Lower lobe of right lung (tissue), 2 donors: Measurements from ENCODE around the gene MAN2A2. TPM values are rescaled to one million over a fixed set of nuclear protein-coding genes. Genes with fewer than 3 reads are reported as not detected.

Experiments used
- ATAC-seq, 2 donors: fragments of 200-7000 bp; cut with Tn5 transposase; one replicate each; pipeline ENCODE4 v1.9.1; 2020 to 2022; ENCODE audit warnings: mild to moderate bottlenecking in 2 of 2, moderate library complexity in 2 of 2
- DNase-seq: peaks from one replicate; pipeline ENCODE4 v3.0.0-alpha.2; 2020
- H3K27ac ChIP-seq: fragments of 200-600 bp; one replicate; pipeline ENCODE4 v1.8.0; 2022
- H3K27me3 ChIP-seq: fragments of 200-600 bp; one replicate; pipeline ENCODE4 v1.8.0; 2022; ENCODE audit warnings: low read depth
- H3K36me3 ChIP-seq: fragments of 200-600 bp; one replicate; pipeline ENCODE4 v1.8.0; 2022; ENCODE audit warnings: mild to moderate bottlenecking
- H3K4me1 ChIP-seq: fragments of 200-600 bp; one replicate; pipeline ENCODE4 v1.8.0; 2022
- H3K4me3 ChIP-seq: fragments of 200-600 bp; one replicate; pipeline ENCODE4 v1.8.0; 2022; ENCODE audit warnings: mild to moderate bottlenecking
- H3K9me3 ChIP-seq: fragments of 200-600 bp; one replicate; pipeline ENCODE4 v1.8.0; 2022
- intact Hi-C: fragments of 100-400 bp; cut with DNase I; formaldehyde crosslinking; loops from one replicate; pipeline ENCODE4 v1.11.0; 2022
- long read RNA-seq: library from polyadenylated mRNA; unstranded; transcript quantifications from one replicate; pipeline ENCODE4 v2.0.0, GENCODE V29; 2021
- total RNA-seq: library from RNA; stranded (reverse); fragmentation: NEBNext Ultra II Directional; extraction: Animal tissue kit (Norgen Biotek cat#: 25700); gene quantifications from one replicate; pipeline ENCODE4 v1.2.1, GENCODE V29; 2021
- TF ChIP-seq, protein P1 (sequence below): fragments of 200-600 bp; IDR thresholded peaks from one replicate; pipeline ENCODE4 v1.8.0; 2022; ENCODE audit warnings: antibody characterized with exemption, mild to moderate bottlenecking
- donor health status: DM: no; HTN: yes; CAD: no; lungs with severe emphysema.

The MAN2A2 gene
- total RNA-seq = 96.9 TPM
- long read RNA-seq, transcript MAN2A2-212 (4 exons, 623 nt) = major isoform, 23 of 77 reads
- long read RNA-seq, partial matches to known transcripts = 39 of 77 reads
- long read RNA-seq, other reads (novel, unspliced or antisense) = 15 of 77 reads

DNA sequence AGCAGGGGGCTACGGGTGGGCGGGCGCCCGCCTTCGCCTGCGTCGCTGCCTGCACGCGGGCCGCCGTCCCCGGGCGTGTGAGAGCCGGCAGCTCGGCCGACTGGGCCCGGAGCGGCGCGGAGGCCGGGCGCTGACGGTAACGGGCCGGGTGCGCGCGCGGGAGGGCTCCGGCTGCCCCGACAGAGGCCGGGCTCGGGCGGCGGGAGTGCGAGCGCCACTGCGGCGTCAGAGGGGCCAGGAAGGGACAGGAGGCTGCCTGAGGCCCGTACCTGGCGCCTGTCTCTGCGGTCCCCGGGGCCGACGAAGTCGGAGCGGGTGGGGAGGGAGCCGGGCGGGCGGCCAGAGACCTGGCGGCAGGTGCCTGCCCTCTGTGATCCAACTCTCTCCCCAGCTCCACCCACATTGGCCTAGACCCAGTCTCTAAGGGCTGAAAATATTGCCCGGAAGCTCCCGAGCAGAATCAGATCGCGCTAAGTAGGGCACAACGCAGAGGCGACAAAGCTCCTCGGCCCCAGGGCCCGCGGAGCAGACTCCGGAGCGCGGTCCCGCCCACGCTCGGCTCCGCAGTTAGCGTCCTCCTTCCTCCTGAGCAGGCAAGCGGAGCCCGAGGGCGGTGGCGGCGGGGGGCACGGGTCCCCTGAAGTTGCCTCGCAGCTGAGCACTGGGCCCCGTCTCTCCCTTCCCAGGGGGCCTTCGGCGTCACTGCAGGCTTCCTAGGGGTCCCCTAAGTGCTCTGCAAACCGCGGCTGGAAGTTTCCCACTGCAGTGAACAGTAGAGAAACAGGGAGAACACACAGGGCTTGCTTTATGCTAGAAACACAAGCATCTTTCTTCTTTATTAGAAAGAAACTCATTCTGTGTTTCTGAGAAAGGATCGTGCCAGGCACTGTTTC is at the start of gene MAN2A2:
Gene MAN2A2 (plus strand): TSS at position 463 of the 893 bp plus-strand sequence. CDS start 906 bp downstream, outside the sequence.
- H3K4me1 ChIP-seq = peaks cover 21% of the 10 kb centered on the region
- TF ChIP-seq, protein P1, sequence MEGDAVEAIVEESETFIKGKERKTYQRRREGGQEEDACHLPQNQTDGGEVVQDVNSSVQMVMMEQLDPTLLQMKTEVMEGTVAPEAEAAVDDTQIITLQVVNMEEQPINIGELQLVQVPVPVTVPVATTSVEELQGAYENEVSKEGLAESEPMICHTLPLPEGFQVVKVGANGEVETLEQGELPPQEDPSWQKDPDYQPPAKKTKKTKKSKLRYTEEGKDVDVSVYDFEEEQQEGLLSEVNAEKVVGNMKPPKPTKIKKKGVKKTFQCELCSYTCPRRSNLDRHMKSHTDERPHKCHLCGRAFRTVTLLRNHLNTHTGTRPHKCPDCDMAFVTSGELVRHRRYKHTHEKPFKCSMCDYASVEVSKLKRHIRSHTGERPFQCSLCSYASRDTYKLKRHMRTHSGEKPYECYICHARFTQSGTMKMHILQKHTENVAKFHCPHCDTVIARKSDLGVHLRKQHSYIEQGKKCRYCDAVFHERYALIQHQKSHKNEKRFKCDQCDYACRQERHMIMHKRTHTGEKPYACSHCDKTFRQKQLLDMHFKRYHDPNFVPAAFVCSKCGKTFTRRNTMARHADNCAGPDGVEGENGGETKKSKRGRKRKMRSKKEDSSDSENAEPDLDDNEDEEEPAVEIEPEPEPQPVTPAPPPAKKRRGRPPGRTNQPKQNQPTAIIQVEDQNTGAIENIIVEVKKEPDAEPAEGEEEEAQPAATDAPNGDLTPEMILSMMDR = no peak
- H3K27ac ChIP-seq = peak within 1 kb of the TSS; percentile 94
- peak within 1 kb of the TSS; percentile 85 for H3K4me3 ChIP-seq
- intact Hi-C loops = no loop called here
- no peaks in the 10 kb centered on the region for H3K9me3 ChIP-seq
- peaks cover 34% of the 10 kb centered on the region for H3K36me3 ChIP-seq
- ATAC-seq (peak; percentile 82 to 83), DNase-seq (peak; percentile 89)
- H3K27me3 ChIP-seq = no peaks in the 10 kb centered on the region

DNA sequence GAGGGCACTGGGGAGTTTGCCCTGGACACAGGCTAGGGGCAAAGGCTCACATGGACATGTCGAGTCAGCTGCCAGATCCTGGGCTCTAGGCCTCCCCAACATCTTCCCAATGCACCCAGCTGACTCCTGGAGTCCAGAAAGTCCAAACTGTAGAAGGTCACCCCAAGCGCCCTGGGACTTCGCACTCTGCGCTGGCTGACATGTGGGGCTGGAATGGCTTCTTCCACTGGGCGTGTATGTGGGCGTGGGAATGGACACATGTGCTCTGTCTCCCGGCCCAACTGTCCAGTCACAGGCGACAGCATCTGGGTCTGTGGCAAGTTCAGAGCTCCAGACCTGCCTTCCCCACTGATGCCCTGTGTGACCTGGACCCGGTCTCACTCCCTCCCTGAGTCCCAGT is 48.0 kb upstream of the MAN2A2 start:
- DNase-seq = no peak

DNA sequence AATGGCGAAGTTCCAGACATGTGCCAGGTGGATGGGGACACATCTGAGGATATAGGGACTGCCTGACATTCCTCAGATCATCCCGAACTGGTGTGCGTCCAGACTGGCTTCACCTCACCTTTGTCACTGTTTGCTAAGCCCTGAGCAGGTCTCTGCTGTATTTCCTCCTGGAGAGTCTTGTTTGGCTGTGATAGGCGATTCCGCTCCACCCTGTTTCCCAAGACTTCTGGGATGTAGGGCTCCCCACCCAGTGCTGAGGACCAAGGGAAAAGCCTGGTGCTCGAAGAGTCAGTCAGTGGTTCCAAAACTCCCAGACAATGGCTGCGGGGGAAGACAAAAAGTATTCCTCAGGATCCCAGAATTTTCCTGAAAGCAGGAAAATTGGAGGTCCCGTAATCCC is 45.8 kb upstream of the MAN2A2 start:
- Histone ChIP-seq H3K4me1 (peaks cover 16% of the 10 kb centered on the region), H3K4me3 (no peak overlapping the region), H3K27ac (no peak overlapping the region), H3K9me3 (no peaks in the 10 kb centered on the region), H3K36me3 (no peaks in the 10 kb centered on the region), H3K27me3 (no peaks in the 10 kb centered on the region)
- TF ChIP-seq, protein P1 = no peak
- DNase-seq = no peak
- intact Hi-C loops = no loop called here
- ATAC-seq = no peak

More for the DNA sequence above, 48.0 kb upstream of the MAN2A2 start:
- Histone ChIP-seq H3K27ac (no peak overlapping the region), H3K27me3 (no peaks in the 10 kb centered on the region), H3K9me3 (no peaks in the 10 kb centered on the region), H3K4me1 (peaks cover 18% of the 10 kb centered on the region), H3K4me3 (no peak overlapping the region), H3K36me3 (no peaks in the 10 kb centered on the region)
- no peak for ATAC-seq
- TF ChIP-seq, protein P1 = no peak
- intact Hi-C loops = no loop called here

DNA sequence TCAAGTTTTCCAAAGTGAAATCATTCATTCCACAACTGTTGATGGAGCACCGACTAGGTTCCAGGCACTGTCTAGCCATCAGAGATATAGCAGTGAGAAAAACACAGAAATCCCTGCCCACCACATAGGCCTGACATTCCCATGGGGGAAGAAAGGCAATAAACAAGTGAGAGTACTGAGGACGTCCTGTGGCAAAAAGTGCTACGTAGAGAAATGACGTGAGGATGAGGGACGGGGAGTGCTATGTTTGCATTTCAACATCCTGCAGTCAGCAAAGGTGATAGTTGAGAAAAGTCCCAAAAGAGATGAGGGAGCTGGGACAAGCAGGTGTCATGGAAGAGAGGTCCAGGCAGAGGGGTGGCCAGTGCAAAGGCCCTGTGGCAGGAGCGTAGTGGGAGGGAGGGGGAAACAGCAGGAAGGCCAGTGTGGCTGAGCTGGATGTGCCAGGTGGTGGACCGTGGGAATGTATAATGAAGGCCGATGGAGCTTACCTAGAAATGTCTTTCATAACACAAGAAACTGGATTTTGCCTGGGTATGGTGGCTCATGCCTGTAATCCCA is 45.1 kb upstream of the MAN2A2 start:
- ATAC-seq (no peak), DNase-seq (no peak)
- Histone ChIP-seq H3K9me3 (no peaks in the 10 kb centered on the region), H3K36me3 (no peaks in the 10 kb centered on the region), H3K27me3 (no peaks in the 10 kb centered on the region), H3K27ac (no peak overlapping the region), H3K4me3 (no peak overlapping the region), H3K4me1 (peaks cover 15% of the 10 kb centered on the region)
- intact Hi-C loops = no loop called here
- TF ChIP-seq, protein P1 = no peak

DNA sequence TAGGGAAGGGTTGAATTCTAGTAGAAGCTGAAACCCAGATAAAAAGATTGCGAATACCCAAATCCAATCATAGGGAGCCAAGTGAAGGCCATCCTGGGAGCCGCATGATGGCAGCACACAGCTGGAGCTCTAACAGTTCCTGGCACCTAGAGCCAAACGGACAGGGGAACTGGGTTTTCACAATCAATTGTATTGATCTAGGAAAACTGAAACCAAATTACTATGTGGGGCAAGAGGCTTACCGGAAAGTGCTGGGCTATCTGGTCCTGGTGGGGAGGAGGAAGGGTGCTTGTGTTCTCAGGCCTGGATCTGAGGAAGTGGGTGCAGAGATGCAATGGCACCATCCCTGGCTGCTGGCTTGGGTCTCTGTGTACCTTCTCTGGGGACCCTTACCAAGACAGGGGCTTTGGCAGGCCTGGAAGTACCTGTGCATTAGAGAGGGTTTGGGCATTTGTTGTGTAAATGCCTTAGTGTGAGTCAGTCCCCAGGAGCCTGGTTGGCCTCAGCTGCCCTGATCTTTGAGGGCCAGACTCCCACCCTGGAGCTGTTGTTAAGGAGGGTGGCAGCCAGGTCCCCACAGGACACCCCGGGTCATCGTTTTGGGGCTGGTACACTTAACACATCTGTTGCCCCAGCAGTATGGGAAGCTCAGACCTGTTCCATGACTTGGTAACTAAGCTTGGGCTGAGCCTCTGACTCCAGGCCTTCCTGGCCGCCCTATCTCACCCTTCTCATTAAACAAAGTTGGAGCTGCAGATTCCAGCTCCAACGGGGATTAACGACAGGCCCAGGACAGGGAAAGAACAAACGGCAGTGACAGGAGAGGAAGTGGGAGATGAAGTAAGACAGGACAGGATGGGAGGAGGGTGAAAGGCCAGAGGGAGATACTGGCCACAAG is 43.6 kb upstream of the MAN2A2 start:
- Histone ChIP-seq H3K27me3 (no peaks in the 10 kb centered on the region), H3K36me3 (no peaks in the 10 kb centered on the region), H3K4me3 (no peak overlapping the region), H3K27ac (no peak overlapping the region), H3K4me1 (peaks cover 27% of the 10 kb centered on the region), H3K9me3 (no peaks in the 10 kb centered on the region)
- DNase-seq (no peak), ATAC-seq (no peak)
- TF ChIP-seq, protein P1 = no peak
- intact Hi-C loops = no loop called here
